Chondrocyte (in vitro differentiated cells): ENCODE measurements around the gene IGF1R. TPM values are rescaled to one million over a fixed set of nuclear protein-coding genes. Genes with fewer than 3 reads are reported as not detected.
A peak's percentile ranks its signal among the peaks of the same experiment; 100 is the strongest.

ENCODE experiments used
- DNase-seq: peaks from one replicate; pipeline ENCODE4 v3.0.0; 2021; ENCODE audit warnings: mixed read lengths, low spot score
- H3K27ac Mint-ChIP-seq: one replicate; pipeline ENCODE4 v1.8.0; 2021; ENCODE audit warnings: mild to moderate bottlenecking, moderate library complexity, mixed read lengths; ENCODE audit not compliant: unreplicated experiment
- H3K27me3 Mint-ChIP-seq: 2 replicates; pipeline ENCODE4 v1.8.0; 2021; ENCODE audit warnings: low read depth, mixed read lengths
- H3K36me3 Mint-ChIP-seq: 2 replicates; pipeline ENCODE4 v1.8.0; 2021; ENCODE audit warnings: low read depth, mixed read lengths
- H3K4me1 Mint-ChIP-seq: 2 replicates; pipeline ENCODE4 v1.8.0; 2021; ENCODE audit warnings: low read depth, mild to moderate bottlenecking, mixed read lengths
- H3K4me3 Mint-ChIP-seq: one replicate; pipeline ENCODE4 v1.8.0; 2021; ENCODE audit warnings: mild to moderate bottlenecking, moderate library complexity, mixed read lengths; ENCODE audit not compliant: unreplicated experiment
- H3K9me3 Mint-ChIP-seq: 2 replicates; pipeline ENCODE4 v1.8.0; 2021; ENCODE audit warnings: low read depth, mixed read lengths
- total RNA-seq: library from RNA; stranded (reverse); gene quantifications from 3 replicates; pipeline ENCODE4 v1.2.1, GENCODE V29; 2021
- TF ChIP-seq, protein P1 (sequence below): fragments of 200-600 bp; sonication (generic); IDR thresholded peaks from 2 replicates; pipeline ENCODE4 v1.5.0; 2021; ENCODE audit warnings: antibody characterized with exemption, mild to moderate bottlenecking, moderate library complexity

Gene IGF1R
- total RNA-seq, 1 donor from 2014 or later, result 119 TPM

GRCh38 chr15:98917417-98917816 lies 269.1 kb downstream of the IGF1R start:
- H3K36me3 Mint-ChIP-seq, result peaks cover 41% of the 10 kb centered on the region
- peaks cover 32% of the 10 kb centered on the region for H3K4me1 Mint-ChIP-seq
- no peak overlapping the region for H3K27ac Mint-ChIP-seq
- no peaks in the 10 kb centered on the region for H3K27me3 Mint-ChIP-seq
- H3K4me3 Mint-ChIP-seq, result no peak overlapping the region
- no peaks in the 10 kb centered on the region for H3K9me3 Mint-ChIP-seq
- TF ChIP-seq, protein P1, sequence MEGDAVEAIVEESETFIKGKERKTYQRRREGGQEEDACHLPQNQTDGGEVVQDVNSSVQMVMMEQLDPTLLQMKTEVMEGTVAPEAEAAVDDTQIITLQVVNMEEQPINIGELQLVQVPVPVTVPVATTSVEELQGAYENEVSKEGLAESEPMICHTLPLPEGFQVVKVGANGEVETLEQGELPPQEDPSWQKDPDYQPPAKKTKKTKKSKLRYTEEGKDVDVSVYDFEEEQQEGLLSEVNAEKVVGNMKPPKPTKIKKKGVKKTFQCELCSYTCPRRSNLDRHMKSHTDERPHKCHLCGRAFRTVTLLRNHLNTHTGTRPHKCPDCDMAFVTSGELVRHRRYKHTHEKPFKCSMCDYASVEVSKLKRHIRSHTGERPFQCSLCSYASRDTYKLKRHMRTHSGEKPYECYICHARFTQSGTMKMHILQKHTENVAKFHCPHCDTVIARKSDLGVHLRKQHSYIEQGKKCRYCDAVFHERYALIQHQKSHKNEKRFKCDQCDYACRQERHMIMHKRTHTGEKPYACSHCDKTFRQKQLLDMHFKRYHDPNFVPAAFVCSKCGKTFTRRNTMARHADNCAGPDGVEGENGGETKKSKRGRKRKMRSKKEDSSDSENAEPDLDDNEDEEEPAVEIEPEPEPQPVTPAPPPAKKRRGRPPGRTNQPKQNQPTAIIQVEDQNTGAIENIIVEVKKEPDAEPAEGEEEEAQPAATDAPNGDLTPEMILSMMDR, result no peak
- DNase-seq, result no peak

GRCh38 chr15:98920091-98920880 lies 271.9 kb downstream of the IGF1R start:
- Mint-ChIP-seq H3K36me3 (peaks cover 51% of the 10 kb centered on the region), H3K4me3 (no peak overlapping the region), H3K27ac (peak overlapping the region; percentile 2), H3K9me3 (no peaks in the 10 kb centered on the region), H3K27me3 (no peaks in the 10 kb centered on the region), H3K4me1 (peaks cover 18% of the 10 kb centered on the region)
- DNase-seq, result no peak
- TF ChIP-seq, protein P1, result no peak

DNA sequence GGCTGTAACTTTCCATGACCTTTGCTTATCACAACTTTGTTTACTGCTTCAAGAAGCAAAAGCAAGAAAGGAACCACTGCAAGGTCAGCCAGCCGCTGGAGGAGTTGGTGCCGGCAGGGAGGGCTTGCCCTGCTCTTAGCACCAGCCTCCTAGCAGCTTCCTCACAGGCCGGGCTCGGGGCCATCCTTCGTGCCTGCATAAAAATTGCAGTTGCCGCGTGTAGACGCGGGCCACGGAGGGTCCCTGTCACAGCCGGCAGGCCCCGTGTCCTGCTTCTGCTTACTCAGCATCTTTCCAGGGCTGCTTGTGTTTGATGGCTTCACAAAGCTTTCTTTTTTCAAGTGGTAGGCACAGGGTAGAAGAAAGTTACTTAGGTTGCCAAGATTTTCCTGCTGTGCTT lies 274.8 kb downstream of the IGF1R start:
- H3K4me1 Mint-ChIP-seq, result peaks cover 34% of the 10 kb centered on the region
- DNase-seq, result no peak
- peaks cover 46% of the 10 kb centered on the region for H3K36me3 Mint-ChIP-seq
- H3K9me3 Mint-ChIP-seq, result no peaks in the 10 kb centered on the region
- no peaks in the 10 kb centered on the region for H3K27me3 Mint-ChIP-seq
- TF ChIP-seq, protein P1, result no peak
- no peak overlapping the region for H3K4me3 Mint-ChIP-seq
- H3K27ac Mint-ChIP-seq, result no peak overlapping the region

GRCh38 chr15:98923579-98923978 lies 275.2 kb downstream of the IGF1R start:
- Mint-ChIP-seq H3K36me3 (peaks cover 47% of the 10 kb centered on the region), H3K27ac (no peak overlapping the region), H3K9me3 (no peaks in the 10 kb centered on the region), H3K4me3 (no peak overlapping the region), H3K4me1 (peaks cover 38% of the 10 kb centered on the region), H3K27me3 (no peaks in the 10 kb centered on the region)
- TF ChIP-seq, protein P1, result no peak
- DNase-seq, result no peak

DNA sequence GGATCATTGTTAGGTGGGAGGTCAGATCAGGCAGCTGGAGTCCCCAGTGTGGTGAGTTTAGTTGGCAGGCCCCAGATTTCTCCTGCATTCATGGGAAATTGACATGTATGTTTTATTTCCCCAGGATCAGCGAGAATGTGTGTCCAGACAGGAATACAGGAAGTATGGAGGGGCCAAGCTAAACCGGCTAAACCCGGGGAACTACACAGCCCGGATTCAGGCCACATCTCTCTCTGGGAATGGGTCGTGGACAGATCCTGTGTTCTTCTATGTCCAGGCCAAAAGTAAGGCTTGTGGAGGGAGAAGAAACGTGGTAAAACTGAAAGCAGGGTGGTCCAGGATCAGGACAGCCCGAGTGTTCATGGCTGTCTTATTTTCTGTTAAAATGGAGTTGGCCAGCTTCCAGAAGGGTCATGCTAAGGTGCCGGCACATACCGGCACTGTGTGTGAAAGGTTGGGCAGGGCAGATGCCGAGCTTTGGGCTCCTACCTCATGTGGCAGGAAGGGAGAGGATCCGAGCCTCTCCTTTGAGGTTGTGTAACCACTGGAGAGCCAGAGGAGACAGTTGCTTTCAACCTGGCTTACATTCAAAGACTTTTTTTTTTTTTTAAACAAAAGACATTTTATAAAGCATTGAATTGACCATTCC lies 276.2 kb downstream of the IGF1R start:
- TF ChIP-seq, protein P1, result no peak
- DNase-seq, result no peak
- peaks cover 35% of the 10 kb centered on the region for H3K4me1 Mint-ChIP-seq
- H3K27me3 Mint-ChIP-seq, result no peaks in the 10 kb centered on the region
- H3K4me3 Mint-ChIP-seq, result no peak overlapping the region
- H3K9me3 Mint-ChIP-seq, result no peaks in the 10 kb centered on the region
- H3K27ac Mint-ChIP-seq, result peak overlapping the region; percentile 27
- peaks cover 45% of the 10 kb centered on the region for H3K36me3 Mint-ChIP-seq
